OCI-LY3 (cell line): ENCODE data around the gene FLT1.

Experiments used
- H2AFZ ChIP-seq: fragments of 200-600, 300-600 bp; shearing (Covaris generic); 2 replicates; pipeline ENCODE4 v1.6.0; 2014; ENCODE audit warnings: antibody characterized with exemption, low read depth, low read length
- H3K27ac ChIP-seq: fragments of 200-600, 300-600 bp; sonication (generic); 2 replicates; pipeline ENCODE4 v1.5.1; 2014; ENCODE audit warnings: mild to moderate bottlenecking, low read length, moderate library complexity, mixed read lengths
- H3K27me3 ChIP-seq: fragments of 200-600, 300-600 bp; sonication (generic); 2 replicates; pipeline ENCODE4 v1.6.1; 2014; ENCODE audit warnings: low read depth, low read length, mixed read lengths
- H3K36me3 ChIP-seq: fragments of 200-600, 300-600 bp; sonication (generic); replicated peaks from 2 replicates; pipeline ENCODE3; 2014; ENCODE audit warnings: low read depth, low read length, mixed read lengths
- H3K4me1 ChIP-seq: fragments of 300-600, 200-600 bp; sonication (generic); 2 replicates; pipeline ENCODE4 v1.6.1; 2014; ENCODE audit warnings: low read length, mixed read lengths
- H3K4me2 ChIP-seq: fragments of 200-600, 300-600 bp; sonication (generic); 2 replicates; pipeline ENCODE4 v1.6.1; 2014; ENCODE audit warnings: low read length, mixed read lengths
- H3K4me3 ChIP-seq: fragments of 300-600, 200-600 bp; sonication (generic); 2 replicates; pipeline ENCODE4 v1.5.1; 2014; ENCODE audit warnings: antibody characterized with exemption, mild to moderate bottlenecking, low read length, moderate library complexity
- H3K79me2 ChIP-seq: fragments of 300-600, 200-600 bp; shearing (Covaris generic); 2 replicates; pipeline ENCODE4 v1.6.1; 2014; ENCODE audit warnings: mild to moderate bottlenecking, low read length, mixed read lengths
- H3K9ac ChIP-seq: fragments of 300-600, 200-600 bp; shearing (Covaris generic); 2 replicates; pipeline ENCODE4 v1.6.0; 2014; ENCODE audit warnings: mild to moderate bottlenecking, low read length, moderate library complexity
- H3K9me3 ChIP-seq: fragments of 200-600, 300-600 bp; shearing (Covaris generic); 2 replicates; pipeline ENCODE4 v1.6.1; 2014; ENCODE audit warnings: low read length, mixed read lengths; ENCODE audit not compliant: insufficient read depth
- H4K20me1 ChIP-seq: fragments of 200-600, 300-600 bp; sonication (generic); 2 replicates; pipeline ENCODE4 v1.6.1; 2016; ENCODE audit warnings: low read length, mixed read lengths; ENCODE audit not compliant: insufficient read depth
- CTCF ChIP-seq: fragments of 200-600, 300-600 bp; sonication (generic); IDR thresholded peaks from 2 replicates; pipeline ENCODE4 v1.5.1; 2014; ENCODE audit warnings: antibody characterized with exemption, low read length, low read depth
- EZH2phosphoT487 ChIP-seq: fragments of 200-600 bp; shearing (Covaris generic); IDR thresholded peaks from 2 replicates; pipeline ENCODE4 v1.6.1; 2018; ENCODE audit warnings: antibody characterized with exemption, mixed run types, low read depth

FLT1 gene

GRCh38 chr13:28494504-28494777, 487 bp downstream of the FLT1 start:
- Histone ChIP-seq H2AFZ (no peak overlapping the region), H3K79me2 (no peaks in the 10 kb centered on the region), H3K9ac (no peak overlapping the region), H3K4me3 (no peak overlapping the region), H3K4me2 (no peak overlapping the region), H3K9me3 (no peaks in the 10 kb centered on the region), H3K36me3 (no peaks in the 10 kb centered on the region), H4K20me1 (no peaks in the 10 kb centered on the region), H3K27me3 (0 out of 2 replicates have a peak, but pooled peaks cover 6% of the 10 kb centered on the region), H3K27ac (no peak overlapping the region), H3K4me1 (peaks cover 7% of the 10 kb centered on the region)
- TF ChIP-seq EZH2phosphoT487 (no peak), CTCF (no peak)

- H3K27ac ChIP-seq: no peak overlapping the region
- H3K9me3 ChIP-seq: no peaks in the 10 kb centered on the region
- no peak overlapping the region for H3K9ac ChIP-seq
- H2AFZ ChIP-seq: no peak overlapping the region
- peaks cover 7% of the 10 kb centered on the region for H3K4me1 ChIP-seq
- no peaks in the 10 kb centered on the region for H3K36me3 ChIP-seq
- H3K4me2 ChIP-seq: no peak overlapping the region
- TF ChIP-seq EZH2phosphoT487 (no peak), CTCF (no peak)
- H4K20me1 ChIP-seq: no peaks in the 10 kb centered on the region
- H3K79me2 ChIP-seq: no peaks in the 10 kb centered on the region
- H3K27me3 ChIP-seq: 0 out of 2 replicates have a peak, but pooled peaks cover 6% of the 10 kb centered on the region
- H3K4me3 ChIP-seq: no peak overlapping the region
These were observed 1.0 kb downstream of the FLT1 start for GRCh38 chr13:28493740-28494503.

- Histone ChIP-seq H3K36me3 (no peaks in the 10 kb centered on the region), H3K27me3 (0 out of 2 replicates have a peak, but pooled peaks cover 6% of the 10 kb centered on the region), H3K4me2 (peak overlapping the region; percentile 15), H3K9ac (no peak overlapping the region), H2AFZ (0 out of 2 replicates have a peak overlapping the region, but pooled peaks have one; percentile 7), H3K4me3 (no peak overlapping the region), H4K20me1 (no peaks in the 10 kb centered on the region), H3K4me1 (peaks cover 7% of the 10 kb centered on the region), H3K27ac (no peak overlapping the region), H3K9me3 (no peaks in the 10 kb centered on the region), H3K79me2 (no peaks in the 10 kb centered on the region)
- TF ChIP-seq EZH2phosphoT487: no peak
- TF ChIP-seq CTCF: no peak
These were observed 2.2 kb downstream of the FLT1 start for GRCh38 chr13:28492569-28493367.

- Histone ChIP-seq H3K4me1 (peaks cover 7% of the 10 kb centered on the region), H2AFZ (no peak overlapping the region), H3K36me3 (no peaks in the 10 kb centered on the region), H3K79me2 (no peaks in the 10 kb centered on the region), H3K4me3 (no peak overlapping the region), H3K9me3 (no peaks in the 10 kb centered on the region), H3K27ac (no peak overlapping the region), H3K9ac (no peak overlapping the region), H4K20me1 (no peaks in the 10 kb centered on the region), H3K27me3 (no peaks in the 10 kb centered on the region), H3K4me2 (no peak overlapping the region)
- TF ChIP-seq EZH2phosphoT487 (no peak), CTCF (no peak)
These were observed 4.9 kb downstream of the FLT1 start for GRCh38 chr13:28490061-28490460.
